DND-41 (cell line): ENCODE data around the gene POU3F2.

ENCODE experiments used
- CTCF ChIP-seq: IDR thresholded peaks from 2 replicates; pipeline ENCODE4 v1.5.1; 2012; ENCODE audit warnings: borderline replicate concordance, low read length, moderate library complexity, mild to moderate bottlenecking; ENCODE audit not compliant: poor library complexity, severe bottlenecking; ENCODE audit errors: extremely low read depth
- EZH2 ChIP-seq: IDR thresholded peaks from 3 replicates; pipeline ENCODE4 v1.6.1; 2012; ENCODE audit warnings: borderline replicate concordance, low read depth, mild to moderate bottlenecking, moderate library complexity, low read length, inconsistent platforms; ENCODE audit not compliant: severe bottlenecking

- TF ChIP-seq EZH2 (no peak), CTCF (no peak)
Observed at GRCh38 chr6:98800866-98801265, 33.5 kb upstream of the POU3F2 start.
